ENCODE data around the gene HIVEP3.

DNA sequence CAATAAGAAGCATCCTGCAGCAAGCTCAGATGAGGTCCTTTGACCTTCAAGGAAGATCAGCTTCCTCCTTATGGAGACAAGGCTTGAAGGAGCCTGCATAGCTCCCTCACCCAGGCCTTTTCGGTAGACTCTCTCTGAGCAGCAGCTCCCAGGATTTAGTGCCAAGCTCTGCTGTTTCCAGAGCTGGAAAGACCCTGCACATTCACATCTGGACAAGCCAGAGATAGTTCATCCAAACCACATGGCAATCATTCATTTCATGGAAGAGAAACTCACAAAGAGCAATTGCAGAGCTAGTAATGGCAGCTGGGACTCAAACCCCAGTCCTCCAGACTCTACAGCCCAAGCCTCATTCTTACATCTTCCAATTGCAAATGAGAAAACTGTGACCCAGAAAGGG lies 357.8 kb downstream of the HIVEP3 start:
- no peak for TF ChIP-seq ZNF274 (IDR thresholded peaks at IDR 0.05; ENCODE audit: low read depth, low read length)
- TF ChIP-seq YY1 (IDR thresholded peaks at IDR 0.05; ENCODE audit: insufficient read depth, insufficient read length) = no peak
- TF ChIP-seq SUZ12 (IDR thresholded peaks at IDR 0.05; ENCODE audit: extremely low read depth, insufficient read depth, insufficient read length) = no peak
